ENCODE measurements around the gene S1PR3.

DNA sequence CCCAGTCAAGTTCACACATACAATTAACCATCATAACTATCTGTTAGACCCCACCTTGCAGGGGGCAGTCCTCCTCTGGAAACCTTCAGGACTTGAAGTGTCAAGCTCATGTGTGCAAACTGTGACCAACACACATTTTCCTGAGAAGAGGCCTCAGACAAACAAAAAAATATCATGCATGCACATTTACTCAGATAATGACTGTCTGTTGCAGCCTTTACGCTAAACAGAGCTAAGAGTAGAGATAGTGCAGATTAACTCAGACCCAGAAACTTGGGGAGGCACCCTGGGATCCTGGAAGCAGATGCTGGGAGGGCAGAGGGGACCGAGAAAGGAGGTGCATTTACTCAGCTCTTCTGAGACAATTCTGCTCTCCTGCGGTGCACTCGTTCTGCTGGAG is 3.6 kb upstream of the S1PR3 start:
- no peak for TF ChIP-seq CTCF (conservative IDR thresholded peaks at IDR 0.05; ENCODE audit: low read depth, low read length)
- TF ChIP-seq EZH2 (IDR thresholded peaks at IDR 0.05; ENCODE audit: low read length, unreplicated experiment): no peak
